Spleen (tissue), 7 donors: ENCODE measurements around the gene SMCHD1.

ENCODE experiments used
- POLR2A ChIP-seq, 3 donors: fragments of 450-650 bp; IDR thresholded peaks; one replicate each; pipeline ENCODE4 v1.5.1; 2017; ENCODE audit warnings: antibody characterized with exemption in 3 of 3, mild to moderate bottlenecking in 1 of 3
- POLR2AphosphoS5 ChIP-seq, 3 donors: sonication (generic); formaldehyde crosslinking; IDR thresholded peaks; one replicate each; pipeline ENCODE4 v1.5.1; 2017; ENCODE audit warnings: antibody characterized with exemption in 3 of 3
- TF ChIP-seq, protein P1 (sequence below), 11 experiments: fragments of 200-600 bp in 7 of 11; fragments of 450-650 bp in 4 of 11; sonication (generic) in 4 of 11; IDR thresholded peaks in 8 of 11; conservative IDR thresholded peaks in 3 of 11; 1 replicate in 7 of 11; 2 replicates in 4 of 11; pipeline versions ENCODE4 v1.4.0 to v1.8.0; 2016 to 2021; ENCODE audit warnings: antibody characterized with exemption in 11 of 11, inconsistent platforms in 4 of 11, mild to moderate bottlenecking in 1 of 11
- donor health status: DM: no; HTN: no; CAD: no; lungs with moderate emphysema.
- donor health status: DM: no; HTN: no; CAD: no.
- donor health status: DM: no; HTN: no; CAD: no.

DNA sequence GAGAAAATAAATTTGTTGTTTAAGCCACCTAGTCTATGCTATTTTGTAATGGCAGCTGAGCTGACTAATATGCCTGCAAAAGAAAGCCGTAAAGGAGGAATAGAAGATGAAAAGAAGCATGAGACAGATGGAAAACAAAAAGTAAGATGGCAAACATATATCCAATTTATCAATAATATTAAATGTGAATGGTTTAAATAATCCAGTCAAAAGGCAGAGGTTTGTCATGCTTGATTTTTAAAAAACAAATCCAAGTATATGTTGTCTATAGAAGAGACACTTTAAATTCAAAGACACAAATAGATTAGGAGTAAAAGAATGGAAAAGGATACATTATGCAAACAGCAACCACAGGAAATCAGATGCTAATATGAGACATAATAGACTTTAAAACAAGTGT lies 155.9 kb downstream of the SMCHD1 start:
- TF ChIP-seq, protein P1, sequence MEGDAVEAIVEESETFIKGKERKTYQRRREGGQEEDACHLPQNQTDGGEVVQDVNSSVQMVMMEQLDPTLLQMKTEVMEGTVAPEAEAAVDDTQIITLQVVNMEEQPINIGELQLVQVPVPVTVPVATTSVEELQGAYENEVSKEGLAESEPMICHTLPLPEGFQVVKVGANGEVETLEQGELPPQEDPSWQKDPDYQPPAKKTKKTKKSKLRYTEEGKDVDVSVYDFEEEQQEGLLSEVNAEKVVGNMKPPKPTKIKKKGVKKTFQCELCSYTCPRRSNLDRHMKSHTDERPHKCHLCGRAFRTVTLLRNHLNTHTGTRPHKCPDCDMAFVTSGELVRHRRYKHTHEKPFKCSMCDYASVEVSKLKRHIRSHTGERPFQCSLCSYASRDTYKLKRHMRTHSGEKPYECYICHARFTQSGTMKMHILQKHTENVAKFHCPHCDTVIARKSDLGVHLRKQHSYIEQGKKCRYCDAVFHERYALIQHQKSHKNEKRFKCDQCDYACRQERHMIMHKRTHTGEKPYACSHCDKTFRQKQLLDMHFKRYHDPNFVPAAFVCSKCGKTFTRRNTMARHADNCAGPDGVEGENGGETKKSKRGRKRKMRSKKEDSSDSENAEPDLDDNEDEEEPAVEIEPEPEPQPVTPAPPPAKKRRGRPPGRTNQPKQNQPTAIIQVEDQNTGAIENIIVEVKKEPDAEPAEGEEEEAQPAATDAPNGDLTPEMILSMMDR (IDR thresholded peaks at IDR 0.05 in 8 of 11, conservative IDR thresholded peaks at IDR 0.05 in 3 of 11) = no peak
- TF ChIP-seq POLR2A (IDR thresholded peaks at IDR 0.05) = no peak
- no peak for TF ChIP-seq POLR2AphosphoS5 (IDR thresholded peaks at IDR 0.05)
